GM10847 (cell line): ENCODE measurements around the gene ATG4C.

ENCODE experiments used
- POLR2A ChIP-seq: IDR thresholded peaks from 2 replicates; pipeline ENCODE4 v1.6.1; 2011; ENCODE audit not compliant: insufficient read length; ENCODE audit errors: extremely low read depth

The ATG4C gene

DNA sequence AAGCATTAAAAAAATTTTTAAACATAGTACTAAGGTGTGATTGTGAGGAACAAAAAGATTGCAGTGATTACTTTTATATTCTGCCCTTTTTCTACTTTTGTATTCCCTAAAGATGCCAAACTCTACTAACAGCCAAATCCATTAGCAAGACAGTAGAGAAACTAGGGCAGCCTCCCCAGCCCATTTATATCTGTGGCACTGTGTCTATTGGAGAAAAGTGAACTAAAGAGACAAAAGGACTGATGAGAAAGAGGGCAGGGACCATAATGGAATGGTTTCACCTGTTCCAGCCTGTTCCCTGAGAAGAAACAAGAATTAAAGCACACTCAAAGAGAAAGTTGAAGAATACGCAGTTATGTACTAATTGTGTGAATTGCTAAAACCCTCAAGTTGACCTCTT lies 56.6 kb downstream of the ATG4C start:
- no peak for TF ChIP-seq POLR2A

DNA sequence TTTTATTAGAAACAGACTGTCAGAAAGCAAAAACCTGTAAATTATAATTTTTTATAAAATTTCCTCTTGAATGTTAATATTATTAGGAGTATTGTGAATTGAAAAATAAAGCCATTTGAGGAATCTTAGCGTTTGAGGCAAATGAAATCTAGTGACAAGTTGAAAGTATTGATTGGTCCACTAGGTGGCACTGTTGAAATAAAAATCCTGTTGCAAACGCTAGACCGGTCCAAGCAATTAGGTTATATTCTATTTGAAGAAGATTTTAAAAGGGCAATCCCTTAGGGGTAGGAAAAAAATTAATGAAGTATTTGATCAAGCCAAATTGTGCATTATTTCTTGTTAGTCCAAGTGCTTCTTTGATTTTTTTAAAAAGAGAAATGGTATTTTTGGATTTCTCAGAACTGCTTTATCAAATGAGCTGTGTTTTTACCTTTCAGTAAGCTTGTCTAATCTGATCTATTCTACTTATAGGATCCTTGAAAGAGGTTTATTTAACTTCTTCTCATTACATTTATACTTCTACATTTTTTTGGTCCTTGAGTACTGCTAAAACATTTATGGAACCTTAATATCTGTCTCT lies 57.7 kb downstream of the ATG4C start:
- no peak for TF ChIP-seq POLR2A

DNA sequence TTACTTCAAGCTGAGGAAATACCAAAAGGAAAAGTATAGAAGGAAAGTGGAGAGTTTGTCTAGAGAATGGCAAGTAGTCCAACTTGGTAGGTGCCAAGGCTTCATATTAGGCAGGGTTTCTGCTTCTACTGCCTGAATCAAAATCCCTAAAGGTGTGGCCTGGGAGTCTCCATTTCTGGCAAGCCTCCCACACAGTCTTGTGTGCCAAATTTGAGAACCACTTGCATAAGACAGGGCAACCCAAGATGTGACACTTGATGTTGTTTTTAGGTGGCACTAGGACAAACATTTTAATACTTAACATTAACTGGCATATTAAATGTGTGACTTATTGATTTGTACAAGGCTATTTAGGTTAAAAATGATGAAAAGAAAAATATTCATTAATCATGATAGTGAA lies 60.1 kb downstream of the ATG4C start:
- no peak for TF ChIP-seq POLR2A

DNA sequence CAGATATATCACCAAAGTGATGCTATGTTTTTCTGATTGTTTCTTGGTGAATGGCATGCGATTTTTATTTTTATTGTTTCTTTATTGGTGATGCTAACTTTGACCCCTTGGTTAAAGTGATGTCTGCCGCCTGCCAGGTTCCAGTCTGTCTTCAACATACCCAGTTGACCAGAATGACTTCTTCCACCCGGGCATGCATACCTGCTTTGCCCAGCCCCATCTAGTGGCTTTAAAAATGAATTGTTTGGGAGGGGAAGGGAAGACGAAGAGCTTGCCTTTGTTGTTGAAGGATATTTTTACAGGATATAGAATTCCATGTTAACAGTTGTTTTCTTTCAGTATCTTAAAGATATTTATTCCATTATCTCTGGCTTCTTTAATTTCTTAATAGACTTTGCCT lies 65.1 kb downstream of the ATG4C start:
- TF ChIP-seq POLR2A: no peak

DNA sequence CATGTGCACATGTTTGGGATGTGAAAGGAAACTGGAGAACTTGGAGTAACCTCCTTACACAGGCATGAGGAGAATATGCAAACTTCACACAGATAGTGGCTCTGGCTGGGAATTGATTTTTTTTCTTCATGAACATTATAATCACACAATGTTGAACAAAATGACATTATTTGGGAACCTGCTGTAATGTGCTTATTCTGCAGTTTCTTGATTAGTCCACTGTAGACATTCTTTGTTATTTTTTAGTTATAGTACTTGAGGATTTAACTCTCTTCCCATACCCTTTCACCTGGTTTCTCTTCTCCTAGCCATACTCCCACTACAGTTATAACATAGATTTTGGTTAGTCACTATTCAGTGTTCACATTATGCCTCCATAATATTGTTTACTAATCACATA lies 68.3 kb downstream of the ATG4C start:
- TF ChIP-seq POLR2A: no peak

DNA sequence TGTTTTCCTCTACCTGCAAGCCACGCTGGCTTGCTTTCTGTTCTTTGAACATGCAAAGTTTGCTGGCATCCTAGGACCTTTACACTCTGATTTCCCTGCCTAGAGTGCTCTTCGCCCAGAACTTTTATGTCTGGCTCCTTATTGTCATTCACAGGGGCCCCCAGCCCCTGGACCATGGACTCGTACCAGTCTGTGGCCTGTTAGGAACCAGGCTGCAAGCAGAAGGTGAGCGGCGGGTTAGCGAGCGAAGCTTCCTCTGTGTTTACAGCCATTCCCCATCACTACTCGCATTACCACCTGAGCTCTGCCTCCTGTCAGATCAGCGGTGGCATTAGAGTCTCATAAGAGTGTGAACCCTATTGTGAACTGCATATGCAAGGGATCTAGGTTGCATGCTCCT lies 73.0 kb downstream of the ATG4C start:
- TF ChIP-seq POLR2A: no peak

DNA sequence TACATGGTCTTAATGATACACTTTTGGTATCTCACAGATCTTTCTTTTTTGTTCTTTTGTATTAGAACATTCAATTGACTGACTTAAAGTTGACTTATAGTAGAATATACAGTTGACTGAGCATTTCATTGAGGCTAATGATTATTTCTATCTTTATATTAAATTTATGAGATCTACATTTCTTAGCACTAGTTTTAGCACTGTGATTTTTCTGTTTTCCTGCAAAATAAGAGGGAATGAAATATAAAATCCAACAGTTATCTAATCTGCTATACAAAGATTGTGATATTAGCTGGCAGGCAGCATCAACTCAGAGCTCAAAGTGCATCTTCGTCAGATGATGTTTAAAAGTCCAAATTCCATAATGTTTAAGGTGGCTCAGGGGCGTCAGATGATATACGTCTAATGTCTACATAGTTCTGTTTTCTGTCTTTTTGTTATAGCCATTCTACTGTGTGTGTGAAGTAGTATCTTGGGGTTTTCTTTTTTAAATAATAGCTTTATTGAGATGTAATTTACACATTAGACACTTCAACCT lies 85.4 kb downstream of the ATG4C start:
- TF ChIP-seq POLR2A: no peak

DNA sequence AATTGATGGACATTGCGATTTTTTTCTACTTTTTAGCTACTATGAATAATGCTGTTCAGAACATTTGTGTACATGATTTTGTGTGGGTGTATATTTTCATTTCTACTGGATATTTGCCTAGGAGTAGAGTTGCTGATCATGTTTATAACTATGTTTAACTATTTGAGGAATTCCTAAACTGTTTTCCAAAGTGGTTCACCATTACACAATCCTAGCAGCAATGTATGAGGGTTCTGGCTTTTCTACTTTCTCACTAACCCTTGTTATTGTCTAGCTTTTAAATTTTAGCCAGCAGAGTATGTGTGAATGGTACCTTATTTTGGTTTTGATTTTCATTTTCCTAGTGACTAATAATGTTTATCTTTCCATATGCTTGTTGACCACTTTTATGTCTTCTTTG lies 86.2 kb downstream of the ATG4C start:
- no peak for TF ChIP-seq POLR2A

DNA sequence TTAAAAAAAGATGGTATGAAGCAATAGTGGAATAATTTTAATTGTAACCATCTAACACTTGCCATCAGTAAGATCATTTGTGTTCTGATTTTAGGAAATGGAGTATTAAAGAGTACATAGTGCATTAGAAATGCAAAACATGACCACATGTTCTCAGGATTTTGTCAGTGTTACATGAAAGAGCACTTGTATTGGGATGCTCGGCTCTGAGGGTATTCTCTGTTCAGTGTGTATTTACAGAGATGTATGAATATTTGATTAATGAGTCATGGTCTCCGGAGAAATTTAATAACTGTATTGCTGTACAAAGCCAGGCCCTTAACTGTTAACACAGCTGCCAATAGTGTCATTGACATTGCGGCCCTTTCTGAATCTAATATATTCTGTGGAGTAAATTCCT lies 91.7 kb downstream of the ATG4C start:
- no peak for TF ChIP-seq POLR2A

DNA sequence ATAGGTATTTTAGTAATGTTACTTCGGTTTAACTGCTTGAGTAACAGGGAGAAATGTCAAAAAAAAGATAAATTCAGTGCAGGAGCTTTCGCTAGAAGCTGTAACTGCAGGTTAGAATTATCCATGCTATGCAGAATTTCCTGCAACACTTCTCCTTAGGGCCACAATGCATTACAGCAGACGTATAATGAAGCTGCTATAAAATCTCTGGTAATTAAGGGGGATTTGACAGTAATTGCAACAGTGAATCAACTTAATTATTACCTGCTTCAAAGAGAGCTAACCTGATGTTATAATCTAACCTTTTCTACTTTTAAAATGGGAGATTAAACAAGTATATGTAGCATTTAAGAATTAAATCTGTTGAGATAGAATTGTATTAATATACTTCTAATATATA lies 92.6 kb downstream of the ATG4C start:
- no peak for TF ChIP-seq POLR2A

DNA sequence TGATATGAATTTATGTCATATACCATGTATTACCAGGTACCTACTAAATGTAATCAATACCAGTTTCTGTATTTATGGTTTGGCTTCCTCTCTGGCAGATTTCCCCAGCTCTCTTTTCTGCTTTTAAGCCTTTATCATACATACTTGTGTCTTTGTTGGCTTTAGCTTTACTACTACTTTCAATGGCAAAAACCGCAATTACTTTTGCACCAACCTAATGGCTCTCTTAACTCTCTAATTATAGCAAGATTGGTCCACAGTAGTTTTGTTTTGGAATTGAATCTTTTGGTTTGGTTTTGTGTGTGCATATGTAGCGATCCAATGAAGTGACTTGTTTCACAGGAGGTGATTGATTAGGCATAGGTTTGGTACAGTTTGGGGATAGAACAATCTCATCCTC lies 93.6 kb downstream of the ATG4C start:
- TF ChIP-seq POLR2A: no peak

DNA sequence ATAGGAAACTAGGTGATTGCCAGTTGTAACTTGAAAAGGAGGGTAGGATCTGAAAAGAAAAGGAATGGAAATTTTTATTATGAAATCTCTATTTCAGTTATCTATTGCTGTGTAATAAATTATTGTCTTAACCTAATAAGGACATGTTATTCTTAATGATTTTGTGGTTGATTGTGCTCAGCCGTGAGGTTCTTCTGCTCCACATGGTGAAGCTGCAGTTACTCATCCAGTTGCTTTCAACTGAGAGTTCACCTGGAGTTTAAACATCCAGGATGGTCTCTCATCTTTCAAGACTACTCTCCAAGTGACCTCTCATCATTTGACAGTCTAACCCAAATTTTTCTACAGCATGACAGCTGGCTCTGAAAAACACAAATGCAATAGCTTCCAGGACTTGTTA lies 96.0 kb downstream of the ATG4C start:
- TF ChIP-seq POLR2A: no peak

DNA sequence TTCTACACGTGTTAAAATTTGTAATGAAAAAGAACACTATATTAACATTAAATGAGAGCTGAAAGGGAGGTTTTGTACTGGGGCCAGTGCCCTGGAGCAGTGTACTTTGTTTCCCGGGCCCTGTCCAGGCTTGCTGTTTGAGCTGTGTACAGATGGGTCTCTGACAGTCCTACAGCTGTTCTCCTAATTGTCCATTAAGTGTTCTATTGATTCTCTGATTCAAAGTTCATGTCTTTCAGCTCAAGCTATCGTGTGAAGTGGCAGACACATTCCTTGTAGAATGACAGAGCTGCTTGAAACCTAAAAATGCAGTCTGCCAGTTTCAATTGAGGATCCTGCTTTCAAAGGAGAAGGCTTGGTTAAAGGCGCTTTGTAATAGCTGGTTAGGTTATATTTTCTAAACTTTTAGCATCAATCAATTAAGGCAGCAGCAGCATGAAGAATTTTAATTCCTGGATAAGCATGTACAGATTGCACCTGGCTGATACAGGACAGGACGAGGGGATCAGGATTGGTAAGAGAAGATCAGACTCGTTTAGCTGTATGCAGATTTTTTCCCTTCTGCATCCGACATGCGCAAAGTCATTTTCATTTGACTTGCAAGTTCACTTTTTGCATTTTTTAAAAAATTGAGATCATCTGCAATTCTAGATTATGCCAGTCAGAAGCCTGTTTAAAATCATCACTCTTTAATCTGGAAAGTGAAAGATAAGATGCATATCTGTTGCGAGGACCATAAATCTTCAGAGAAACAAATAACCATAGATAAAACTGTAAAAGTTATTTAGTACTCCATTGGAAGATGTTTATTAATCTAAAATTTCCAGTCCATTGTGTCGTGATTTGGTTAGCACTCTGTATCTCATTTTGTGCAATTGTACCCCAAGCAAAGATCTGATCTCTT lies 98.5 kb downstream of the ATG4C start:
- no peak for TF ChIP-seq POLR2A

DNA sequence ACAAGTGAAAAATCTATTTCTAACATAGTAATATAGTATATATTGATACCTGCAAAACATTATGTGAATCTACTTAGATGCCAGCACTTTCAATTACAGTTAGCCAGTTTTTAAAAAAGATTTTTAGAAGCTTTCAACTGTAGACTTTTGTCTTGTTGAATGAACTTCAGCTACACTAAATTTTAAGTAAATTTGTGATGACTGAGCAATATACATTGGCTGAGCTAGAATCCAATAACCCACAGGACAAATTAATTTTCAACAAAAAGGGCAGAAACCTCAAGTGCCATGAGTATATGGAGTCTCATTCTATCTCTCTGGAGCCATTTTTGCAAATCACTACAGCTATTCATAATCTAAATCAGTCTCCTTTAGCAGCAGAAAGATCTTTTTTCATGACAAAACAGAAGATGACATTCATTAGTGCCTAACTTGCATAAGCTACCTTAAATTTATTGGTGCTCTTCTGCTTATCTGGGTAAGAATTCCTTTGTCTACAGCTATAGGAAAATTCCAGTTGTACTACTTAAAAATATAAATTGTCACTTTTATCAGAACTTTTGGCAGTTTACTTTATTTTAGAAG lies 100.3 kb downstream of the ATG4C start:
- TF ChIP-seq POLR2A: no peak

DNA sequence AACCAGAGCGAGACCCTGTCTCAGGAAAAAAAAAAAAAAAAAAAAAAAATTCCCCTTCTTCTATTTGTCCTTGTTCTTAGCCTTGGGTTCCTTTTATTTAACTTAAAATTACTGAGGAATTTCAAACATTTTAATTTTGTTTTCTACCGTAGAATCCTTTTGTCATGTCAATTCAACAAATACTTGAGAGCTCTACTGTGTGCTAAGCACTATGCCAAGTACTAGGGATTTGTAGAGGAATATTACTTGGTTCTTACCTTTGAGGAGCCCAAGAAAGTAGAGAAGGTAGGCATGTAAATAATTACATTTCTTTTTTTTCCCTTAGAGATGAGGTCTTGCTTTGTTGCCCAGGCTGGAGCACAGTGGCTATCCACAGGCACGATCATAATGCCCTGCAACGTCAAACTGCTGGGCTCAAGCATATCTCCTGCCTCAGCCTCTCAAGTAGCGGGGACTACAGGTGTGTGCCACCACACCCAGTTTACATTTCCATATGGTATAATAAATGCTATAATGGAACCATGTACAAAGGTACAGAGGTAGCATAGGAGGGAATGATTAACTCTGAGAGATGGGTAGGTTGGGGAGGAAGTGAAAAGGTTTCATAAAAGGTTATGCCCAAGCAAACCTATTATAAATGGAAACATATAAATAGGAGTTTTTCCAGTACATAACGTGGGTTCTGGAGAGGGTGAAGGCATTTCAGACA lies 104.0 kb downstream of the ATG4C start:
- TF ChIP-seq POLR2A: no peak
